ENCODE data around the gene MTMR8. TPM values are rescaled to one million over a fixed set of nuclear protein-coding genes. Genes with fewer than 3 reads are reported as not detected.

The MTMR8 gene
- total and polyA plus RNA-seq, 9 of the 15 experiments (the other 6 are each of a cell fraction or from before 2014, with no cell fraction given): 1.8 to 5.5 (median 3.0) TPM

- in situ Hi-C loops (cut with MboI): no loop called here
- Histone ChIP-seq H3K36me3 (ENCODE audit: control insufficient read depth, insufficient read depth, low read length) (peaks cover 3% of the 10 kb centered on the region; the same call in 1 of the 3 replicates), H3K4me2 (ENCODE audit: insufficient read depth, low read length) (no peak overlapping the region), H3K9ac (ENCODE audit: insufficient read depth in 1 of 2, low read depth in 2 of 2, low read length in 2 of 2) (no peak overlapping the region), H3K9me1 (ENCODE audit: control insufficient read depth, insufficient read depth, low read length) (no peaks in the 10 kb centered on the region), H2AFZ (ENCODE audit: low read depth, low read length) (no peak overlapping the region), H3K79me2 (ENCODE audit: control insufficient read depth, insufficient read depth, low read length) (no peaks in the 10 kb centered on the region), H3K27me3 (ENCODE audit: control insufficient read depth in 2 of 2, insufficient read depth in 2 of 2, low read length in 2 of 2) (no peaks in the 10 kb centered on the region), H3K4me3 (no peak overlapping the region), H3K4me1 (replicated peaks in 1 of 2; ENCODE audit: control insufficient read depth in 2 of 2, insufficient read depth in 2 of 2, low read length in 2 of 2) (no peaks in the 10 kb centered on the region), H3K27ac (ENCODE audit: extremely low read depth, low read depth, low read length) (no peak overlapping the region), H3K9me3 (replicated peaks; ENCODE audit: control insufficient read depth, insufficient read depth, low read depth, low read length) (no peaks in the 10 kb centered on the region), H4K20me1 (replicated peaks; ENCODE audit: control insufficient read depth, insufficient read depth, low read length) (no peaks in the 10 kb centered on the region)
- DNase-seq (ENCODE audit: extremely low read depth in 1 of 4, low spot score in 3 of 4) (no peak), FAIRE-seq (no peak), ATAC-seq (no peak)
- TF ChIP-seq MEF2A (IDR thresholded peaks at IDR 0.05; ENCODE audit: control insufficient read depth, low read depth, low read length) (no peak), RBM15 (IDR thresholded peaks at IDR 0.05; ENCODE audit: insufficient read depth, low read length) (no peak)
- TF ChIP-seq, protein P1, sequence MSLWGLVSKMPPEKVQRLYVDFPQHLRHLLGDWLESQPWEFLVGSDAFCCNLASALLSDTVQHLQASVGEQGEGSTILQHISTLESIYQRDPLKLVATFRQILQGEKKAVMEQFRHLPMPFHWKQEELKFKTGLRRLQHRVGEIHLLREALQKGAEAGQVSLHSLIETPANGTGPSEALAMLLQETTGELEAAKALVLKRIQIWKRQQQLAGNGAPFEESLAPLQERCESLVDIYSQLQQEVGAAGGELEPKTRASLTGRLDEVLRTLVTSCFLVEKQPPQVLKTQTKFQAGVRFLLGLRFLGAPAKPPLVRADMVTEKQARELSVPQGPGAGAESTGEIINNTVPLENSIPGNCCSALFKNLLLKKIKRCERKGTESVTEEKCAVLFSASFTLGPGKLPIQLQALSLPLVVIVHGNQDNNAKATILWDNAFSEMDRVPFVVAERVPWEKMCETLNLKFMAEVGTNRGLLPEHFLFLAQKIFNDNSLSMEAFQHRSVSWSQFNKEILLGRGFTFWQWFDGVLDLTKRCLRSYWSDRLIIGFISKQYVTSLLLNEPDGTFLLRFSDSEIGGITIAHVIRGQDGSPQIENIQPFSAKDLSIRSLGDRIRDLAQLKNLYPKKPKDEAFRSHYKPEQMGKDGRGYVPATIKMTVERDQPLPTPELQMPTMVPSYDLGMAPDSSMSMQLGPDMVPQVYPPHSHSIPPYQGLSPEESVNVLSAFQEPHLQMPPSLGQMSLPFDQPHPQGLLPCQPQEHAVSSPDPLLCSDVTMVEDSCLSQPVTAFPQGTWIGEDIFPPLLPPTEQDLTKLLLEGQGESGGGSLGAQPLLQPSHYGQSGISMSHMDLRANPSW (CRISPR knock-in tag; IDR thresholded peaks at IDR 0.05): no peak
- no TSS peak for BruUV-seq (replicated peaks)
- ChIA-PET POLR2A (no interaction called here), CTCF (ENCODE audit: low intra/inter-chr PET ratio) (no interaction called here)
- intact Hi-C loops (cut with micrococcal nuclease): no loop called here
- 22% methylated on average over 1 of the region's 1 CpG for WGBS (ENCODE audit: insufficient coverage, low coverage, missing lambda C conversion rate)
Observed at GRCh38 chrX:64350521-64350920, 44.7 kb downstream of the MTMR8 start.

DNA sequence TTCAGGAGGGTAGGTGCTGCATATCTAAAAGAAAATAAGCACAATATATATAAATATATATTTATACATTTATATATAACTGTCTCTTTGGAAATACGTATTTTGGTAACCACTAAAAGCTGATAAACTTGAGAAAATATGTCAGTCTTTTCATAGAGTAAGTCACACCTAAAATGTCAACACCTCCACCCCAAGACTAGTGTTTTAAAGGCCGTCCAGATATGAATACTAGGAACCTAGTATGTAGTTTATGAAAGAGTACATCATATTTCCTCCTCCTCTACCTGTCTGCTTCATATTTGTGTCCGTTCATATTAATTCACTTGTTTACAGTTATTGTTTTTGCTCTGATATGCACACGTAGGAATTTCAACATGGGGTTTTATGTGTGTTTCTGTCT is 45.2 kb downstream of the MTMR8 start:
- Histone ChIP-seq H2AFZ (ENCODE audit: low read depth, low read length) (no peak overlapping the region), H3K4me1 (replicated peaks in 1 of 2; ENCODE audit: control insufficient read depth in 2 of 2, insufficient read depth in 2 of 2, low read length in 2 of 2) (no peaks in the 10 kb centered on the region), H3K4me3 (no peak overlapping the region), H4K20me1 (replicated peaks; ENCODE audit: control insufficient read depth, insufficient read depth, low read length) (no peaks in the 10 kb centered on the region), H3K4me2 (ENCODE audit: insufficient read depth, low read length) (no peak overlapping the region), H3K27me3 (ENCODE audit: control insufficient read depth in 2 of 2, insufficient read depth in 2 of 2, low read length in 2 of 2) (no peaks in the 10 kb centered on the region), H3K9me3 (replicated peaks; ENCODE audit: control insufficient read depth, insufficient read depth, low read depth, low read length) (no peaks in the 10 kb centered on the region), H3K27ac (ENCODE audit: extremely low read depth, low read depth, low read length) (no peak overlapping the region), H3K9me1 (ENCODE audit: control insufficient read depth, insufficient read depth, low read length) (no peaks in the 10 kb centered on the region), H3K36me3 (ENCODE audit: control insufficient read depth, insufficient read depth, low read length) (peaks cover 3% of the 10 kb centered on the region; the same call in 1 of the 3 replicates), H3K9ac (ENCODE audit: insufficient read depth in 1 of 2, low read depth in 2 of 2, low read length in 2 of 2) (no peak overlapping the region), H3K79me2 (ENCODE audit: control insufficient read depth, insufficient read depth, low read length) (no peaks in the 10 kb centered on the region)
- intact Hi-C loops (cut with micrococcal nuclease) (no loop called here), in situ Hi-C loops (cut with MboI) (no loop called here)
- ATAC-seq (no peak), DNase-seq (ENCODE audit: extremely low read depth in 1 of 4, low spot score in 3 of 4) (no peak), FAIRE-seq (no peak)
- ChIA-PET CTCF (ENCODE audit: low intra/inter-chr PET ratio) (no interaction called here), POLR2A (no interaction called here)
- WGBS (ENCODE audit: insufficient coverage, low coverage, missing lambda C conversion rate): 41% methylated on average over 4 of the region's 4 CpGs
- no peak for TF ChIP-seq CHD1 (IDR thresholded peaks at IDR 0.05; ENCODE audit: low read length)
- TF ChIP-seq RREB1 (CRISPR knock-in tag; IDR thresholded peaks at IDR 0.05): no peak
- BruUV-seq (replicated peaks): no TSS peak

Measured in K562 (cell line).